ENCODE results near the gene SNAI3.

Gene SNAI3

DNA sequence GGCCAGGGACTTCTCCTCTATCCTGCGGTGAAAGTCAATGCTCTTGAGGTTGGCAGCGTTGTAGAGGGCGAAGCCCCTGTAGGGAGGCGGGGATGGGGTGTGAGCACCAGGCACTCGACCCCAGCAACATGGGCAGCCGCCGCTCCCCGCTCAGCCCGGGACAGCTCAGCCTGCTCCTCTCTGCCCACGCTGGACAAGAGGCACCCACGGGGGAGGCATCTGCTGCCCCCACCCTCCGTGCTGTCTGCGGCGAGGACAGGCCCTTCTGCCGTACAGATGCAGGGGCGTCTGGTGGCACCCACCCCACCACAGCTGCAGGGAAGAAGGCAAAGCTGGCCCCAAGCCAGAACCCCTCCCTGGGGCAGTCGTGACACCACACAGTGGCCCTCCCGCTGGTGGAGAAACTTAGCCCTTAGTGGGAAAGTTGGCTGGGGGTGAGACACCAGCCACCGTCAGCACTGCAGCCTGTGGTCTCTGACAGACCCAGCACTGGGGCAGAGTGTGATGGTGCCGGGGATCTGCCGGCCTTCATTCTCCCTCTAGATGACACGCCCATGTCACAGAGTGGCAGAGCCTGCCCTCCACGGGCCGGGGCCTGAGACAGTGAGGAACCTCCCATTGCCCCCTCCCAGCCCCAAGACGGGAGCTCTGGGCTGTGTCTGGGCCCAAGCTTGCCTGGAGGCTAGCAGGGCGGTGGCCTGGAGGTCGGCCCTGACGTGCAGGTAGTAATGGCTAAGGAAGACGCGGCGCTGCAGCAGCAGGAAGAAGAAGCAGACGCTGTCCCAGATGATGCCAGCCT lies 39.5 kb upstream of the SNAI3 start:
- no peak overlapping the region for H3K4me3 ChIP-seq (ENCODE audit: low read depth, low read length)
- TF ChIP-seq, protein P1, sequence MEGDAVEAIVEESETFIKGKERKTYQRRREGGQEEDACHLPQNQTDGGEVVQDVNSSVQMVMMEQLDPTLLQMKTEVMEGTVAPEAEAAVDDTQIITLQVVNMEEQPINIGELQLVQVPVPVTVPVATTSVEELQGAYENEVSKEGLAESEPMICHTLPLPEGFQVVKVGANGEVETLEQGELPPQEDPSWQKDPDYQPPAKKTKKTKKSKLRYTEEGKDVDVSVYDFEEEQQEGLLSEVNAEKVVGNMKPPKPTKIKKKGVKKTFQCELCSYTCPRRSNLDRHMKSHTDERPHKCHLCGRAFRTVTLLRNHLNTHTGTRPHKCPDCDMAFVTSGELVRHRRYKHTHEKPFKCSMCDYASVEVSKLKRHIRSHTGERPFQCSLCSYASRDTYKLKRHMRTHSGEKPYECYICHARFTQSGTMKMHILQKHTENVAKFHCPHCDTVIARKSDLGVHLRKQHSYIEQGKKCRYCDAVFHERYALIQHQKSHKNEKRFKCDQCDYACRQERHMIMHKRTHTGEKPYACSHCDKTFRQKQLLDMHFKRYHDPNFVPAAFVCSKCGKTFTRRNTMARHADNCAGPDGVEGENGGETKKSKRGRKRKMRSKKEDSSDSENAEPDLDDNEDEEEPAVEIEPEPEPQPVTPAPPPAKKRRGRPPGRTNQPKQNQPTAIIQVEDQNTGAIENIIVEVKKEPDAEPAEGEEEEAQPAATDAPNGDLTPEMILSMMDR (IDR thresholded peaks at IDR 0.05; ENCODE audit: borderline replicate concordance, insufficient read depth, low read depth, low read length) = no peak

DNA sequence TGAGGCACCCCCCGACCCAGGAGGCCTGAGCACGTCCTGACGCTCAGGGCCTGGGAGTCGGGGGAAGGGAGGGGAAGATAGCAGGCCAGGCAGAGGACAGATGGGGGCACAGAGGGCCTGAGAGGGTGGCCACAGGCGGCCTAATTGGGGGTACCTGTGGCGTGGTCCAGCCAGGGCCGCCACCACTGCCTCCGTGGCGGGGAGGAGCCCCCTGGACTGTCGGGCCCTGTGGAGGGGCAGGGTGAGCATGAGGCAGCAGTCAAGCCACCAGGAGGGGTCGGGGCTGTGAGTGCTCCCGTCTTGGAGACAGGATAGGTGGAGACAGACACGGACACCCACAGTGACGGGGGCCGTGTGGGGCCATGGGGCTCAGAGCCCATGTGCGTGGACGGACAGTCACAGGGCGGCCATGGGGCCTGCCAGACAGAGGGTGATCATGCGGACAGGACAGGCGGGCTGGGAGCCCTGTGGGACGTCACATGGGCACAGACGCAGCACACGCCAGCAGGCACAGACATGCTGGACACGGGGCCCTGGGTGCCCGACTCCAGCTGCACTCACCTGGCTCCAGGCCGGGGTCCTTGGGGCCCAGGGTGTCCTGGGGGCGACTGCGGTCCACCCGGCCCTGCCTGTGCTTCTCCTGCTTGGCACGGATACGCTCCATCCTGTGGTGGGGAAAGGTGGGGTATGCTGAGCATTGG lies 38.7 kb upstream of the SNAI3 start:
- TF ChIP-seq, protein P1 (IDR thresholded peaks at IDR 0.05; ENCODE audit: borderline replicate concordance, insufficient read depth, low read depth, low read length) = no peak
- H3K4me3 ChIP-seq (ENCODE audit: low read depth, low read length) = no peak overlapping the region

DNA sequence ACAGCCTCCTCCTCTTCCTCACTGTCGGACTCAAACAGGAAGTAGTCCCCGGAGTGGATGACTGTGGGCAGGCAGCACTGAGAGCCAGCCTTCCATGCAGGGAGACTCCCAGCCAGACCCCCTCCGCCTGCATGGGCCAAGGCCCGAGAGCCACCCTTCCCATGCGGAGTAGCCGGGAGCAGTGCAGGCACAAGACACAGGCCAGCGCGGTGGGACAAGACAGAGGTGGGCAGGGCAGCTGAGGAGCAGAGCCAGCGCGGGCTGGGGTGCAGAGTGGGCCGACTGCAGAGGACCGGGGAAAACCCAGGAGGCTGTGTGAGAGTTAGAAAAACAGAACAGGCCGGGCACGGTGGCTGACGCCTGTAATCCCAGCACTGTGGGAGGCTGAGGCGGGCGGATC lies 37.6 kb upstream of the SNAI3 start:
- no peak overlapping the region for H3K4me3 ChIP-seq (ENCODE audit: low read depth, low read length)
- TF ChIP-seq, protein P1 (IDR thresholded peaks at IDR 0.05; ENCODE audit: borderline replicate concordance, insufficient read depth, low read depth, low read length) = no peak

GRCh38 chr16:88723507-88723887 lies 37.2 kb upstream of the SNAI3 start:
- TF ChIP-seq, protein P1 (IDR thresholded peaks at IDR 0.05; ENCODE audit: borderline replicate concordance, insufficient read depth, low read depth, low read length) = no peak
- no peak overlapping the region for H3K4me3 ChIP-seq (ENCODE audit: low read depth, low read length)

DNA sequence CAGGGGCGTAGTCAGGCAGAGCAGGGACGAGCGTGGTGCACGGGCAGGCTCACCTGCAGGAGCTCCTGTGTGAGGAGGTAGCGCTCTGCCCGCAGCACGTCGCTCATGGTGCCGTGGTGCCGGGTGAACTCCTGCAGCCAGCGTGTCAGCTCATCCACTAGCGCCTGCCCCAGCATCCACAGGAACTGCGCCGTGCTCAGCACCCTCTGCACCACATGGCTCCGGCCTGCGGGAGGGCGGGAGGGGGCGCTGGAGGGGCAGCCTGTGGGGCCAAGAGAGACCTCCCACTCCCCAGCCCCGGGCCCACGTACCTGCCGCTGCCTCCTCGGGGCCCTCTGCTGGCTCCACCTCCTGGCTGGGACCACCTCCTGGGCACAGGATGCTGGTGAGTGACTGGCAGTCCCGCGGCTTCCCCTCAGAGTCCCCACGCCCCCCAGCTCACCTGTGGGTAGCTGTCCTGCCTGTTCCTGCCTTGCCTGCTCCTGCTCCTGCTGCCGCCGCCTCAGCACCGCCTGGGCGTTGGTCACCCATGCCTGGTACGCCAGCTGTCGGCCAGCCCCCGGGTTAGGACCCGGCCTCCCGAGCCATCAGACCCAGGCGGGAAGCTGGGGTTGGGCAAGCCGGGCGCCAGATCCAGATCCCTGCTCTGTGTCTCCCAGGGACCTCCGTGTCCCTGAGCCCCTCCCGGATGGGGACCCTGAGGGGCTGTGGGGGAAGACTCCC lies 36.6 kb upstream of the SNAI3 start:
- H3K4me3 ChIP-seq (ENCODE audit: low read depth, low read length) = no peak overlapping the region
- TF ChIP-seq, protein P1 (IDR thresholded peaks at IDR 0.05; ENCODE audit: borderline replicate concordance, insufficient read depth, low read depth, low read length) = no peak

DNA sequence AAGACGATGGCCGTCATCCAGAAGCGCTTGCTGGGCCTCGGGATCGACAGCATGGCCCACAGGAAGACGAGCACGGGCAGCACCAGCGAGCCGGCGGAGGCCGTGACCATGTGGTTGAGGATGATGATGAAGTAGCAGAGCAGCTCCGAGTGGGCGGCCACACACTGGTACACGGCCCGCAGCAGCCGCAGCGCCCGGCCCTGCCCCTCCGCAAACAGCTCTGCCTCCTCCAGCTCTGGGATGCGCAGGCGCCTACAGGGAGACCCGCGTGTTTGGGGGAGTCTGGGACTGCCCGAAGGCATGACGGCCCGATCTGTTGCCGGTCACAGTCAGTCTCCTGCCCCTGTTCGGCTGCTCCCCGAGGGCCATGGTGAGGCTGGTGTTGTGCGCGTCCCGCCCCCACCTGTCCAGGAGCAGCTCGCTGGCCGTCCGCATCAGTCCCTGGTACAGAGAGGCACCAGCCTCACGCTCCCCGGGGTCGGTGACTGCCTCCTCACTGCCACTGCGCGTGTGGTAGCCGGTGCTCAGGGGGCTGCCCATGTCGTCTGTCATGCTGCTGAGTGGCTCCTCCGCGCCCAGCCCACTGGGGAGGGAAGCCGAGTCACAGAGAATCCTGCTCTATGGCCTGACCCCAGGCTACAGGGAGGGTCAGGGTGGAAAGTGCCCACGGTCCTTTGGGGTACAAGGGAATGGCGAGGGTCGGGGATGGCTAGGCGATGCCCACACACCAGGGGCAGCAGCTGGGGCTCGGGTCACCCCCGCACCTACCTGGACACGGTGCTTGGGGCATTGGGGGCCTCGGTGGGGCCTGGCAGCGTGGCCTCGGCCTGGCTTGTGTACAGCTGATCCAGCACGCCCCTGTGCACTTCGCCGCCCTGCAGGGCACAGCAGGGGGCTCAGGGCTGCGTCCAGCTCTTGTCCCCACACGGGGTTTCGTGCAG lies 35.8 kb upstream of the SNAI3 start:
- H3K4me3 ChIP-seq (ENCODE audit: low read depth, low read length) = no peak overlapping the region

More for the DNA sequence above, 35.8 kb upstream of the SNAI3 start:
- TF ChIP-seq, protein P1 (IDR thresholded peaks at IDR 0.05; ENCODE audit: borderline replicate concordance, insufficient read depth, low read depth, low read length) = no peak
